ENCODE measurements around the gene TBL1X.

GRCh38 chrX:9489234-9489633 lies 24.4 kb downstream of the TBL1X start:
- TF ChIP-seq CTCF (IDR thresholded peaks at IDR 0.05; ENCODE audit: low read depth, low read length) (no peak), POLR2A (IDR thresholded peaks at IDR 0.05; ENCODE audit: extremely low read depth, insufficient read length) (no peak)

All from NB4 (cell line).